Fibroblast of lung (primary cell): ENCODE data around the gene ACSL3.

Experiments
- EZH2 ChIP-seq: IDR thresholded peaks from 2 replicates; pipeline ENCODE4 v1.5.1; 2012; ENCODE audit warnings: low read length, control low read depth, mild to moderate bottlenecking; ENCODE audit errors: missing control alignments
- TF ChIP-seq, protein P1 (sequence below), 2 donors: IDR thresholded peaks in 1 of 2; conservative IDR thresholded peaks in 1 of 2; 1 replicate in 1 of 2; 2 replicates in 1 of 2; pipeline ENCODE4 v1.5.1; 2011 to 2012; ENCODE audit warnings: low read length in 2 of 2, control low read depth in 1 of 2, inconsistent platforms in 1 of 2, low read depth in 1 of 2, mild to moderate bottlenecking in 1 of 2

DNA sequence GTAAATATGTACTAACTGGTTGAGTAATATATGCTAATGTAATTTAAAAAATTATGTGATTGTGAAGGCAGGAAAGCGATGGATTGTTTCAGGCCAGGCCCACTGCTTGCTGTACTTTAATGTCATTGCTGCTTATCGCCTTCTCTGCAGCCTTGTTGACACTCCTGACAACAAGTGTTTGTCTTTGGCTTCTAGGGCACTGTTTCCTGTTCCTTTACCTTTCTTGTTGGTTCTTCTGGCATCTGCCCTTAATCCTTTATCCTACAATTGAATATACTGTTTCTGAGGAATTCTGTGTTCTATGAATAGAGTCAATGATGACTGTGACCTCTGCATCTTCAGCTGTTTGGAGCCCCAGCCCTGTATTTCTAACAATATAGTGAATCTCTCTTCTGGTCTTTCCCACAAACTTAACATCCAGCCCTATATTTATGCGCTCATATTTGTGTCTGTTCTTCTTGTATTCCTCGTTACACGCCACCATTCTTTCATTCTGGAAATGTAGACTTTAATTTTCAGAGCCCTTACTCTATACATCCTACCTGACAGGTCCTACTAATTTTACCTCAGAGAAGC, 17.6 kb downstream of the ACSL3 start:
- TF ChIP-seq, protein P1, sequence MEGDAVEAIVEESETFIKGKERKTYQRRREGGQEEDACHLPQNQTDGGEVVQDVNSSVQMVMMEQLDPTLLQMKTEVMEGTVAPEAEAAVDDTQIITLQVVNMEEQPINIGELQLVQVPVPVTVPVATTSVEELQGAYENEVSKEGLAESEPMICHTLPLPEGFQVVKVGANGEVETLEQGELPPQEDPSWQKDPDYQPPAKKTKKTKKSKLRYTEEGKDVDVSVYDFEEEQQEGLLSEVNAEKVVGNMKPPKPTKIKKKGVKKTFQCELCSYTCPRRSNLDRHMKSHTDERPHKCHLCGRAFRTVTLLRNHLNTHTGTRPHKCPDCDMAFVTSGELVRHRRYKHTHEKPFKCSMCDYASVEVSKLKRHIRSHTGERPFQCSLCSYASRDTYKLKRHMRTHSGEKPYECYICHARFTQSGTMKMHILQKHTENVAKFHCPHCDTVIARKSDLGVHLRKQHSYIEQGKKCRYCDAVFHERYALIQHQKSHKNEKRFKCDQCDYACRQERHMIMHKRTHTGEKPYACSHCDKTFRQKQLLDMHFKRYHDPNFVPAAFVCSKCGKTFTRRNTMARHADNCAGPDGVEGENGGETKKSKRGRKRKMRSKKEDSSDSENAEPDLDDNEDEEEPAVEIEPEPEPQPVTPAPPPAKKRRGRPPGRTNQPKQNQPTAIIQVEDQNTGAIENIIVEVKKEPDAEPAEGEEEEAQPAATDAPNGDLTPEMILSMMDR (conservative IDR thresholded peaks at IDR 0.05 in 1 of 2, IDR thresholded peaks at IDR 0.05 in 1 of 2; ENCODE audit: low read depth in 1 of 2, low read length in 2 of 2), result no peak
- no peak for TF ChIP-seq EZH2
